GM23338 (cell line): Measurements from ENCODE around the gene OR5K3. TPM values are rescaled to one million over a fixed set of nuclear protein-coding genes. Genes with fewer than 3 reads are reported as not detected.

ENCODE experiments used
- ATAC-seq: fragments of 200-7000 bp; cut with Tn5 transposase; 3 replicates; pipeline ENCODE4 v1.9.1; 2020
- DNase-seq: peaks from one replicate; pipeline ENCODE4 v3.0.0-alpha.2; 2015; ENCODE audit warnings: low spot score
- H2AFZ ChIP-seq: fragments of 200-600 bp; sonication (generic); 2 replicates; pipeline ENCODE4 v1.8.0; 2016; ENCODE audit warnings: antibody characterized with exemption, mild to moderate bottlenecking, moderate library complexity
- H3F3A ChIP-seq: fragments of 200-600 bp; sonication (generic); replicated peaks from 2 replicates; pipeline ENCODE4 v1.8.0; 2017; ENCODE audit warnings: antibody characterized with exemption, mixed run types, low read depth
- H3K27ac ChIP-seq: fragments of 200-600 bp; sonication (generic); 2 replicates; pipeline ENCODE4 v1.6.1; 2016; ENCODE audit warnings: low read depth
- H3K27me3 ChIP-seq: fragments of 200-600 bp; sonication (generic); 2 replicates; pipeline ENCODE4 v1.8.0; 2016; ENCODE audit warnings: mild to moderate bottlenecking, mixed run types, moderate library complexity; ENCODE audit not compliant: insufficient read depth
- H3K36me3 ChIP-seq: fragments of 200-600 bp; sonication (generic); 2 replicates; pipeline ENCODE4 v1.8.0; 2016; ENCODE audit warnings: mild to moderate bottlenecking; ENCODE audit not compliant: insufficient read depth
- H3K4me1 ChIP-seq: fragments of 200-600 bp; sonication (generic); 2 replicates; pipeline ENCODE4 v1.8.0; 2016; ENCODE audit warnings: mild to moderate bottlenecking, moderate library complexity; ENCODE audit not compliant: insufficient read depth
- H3K4me2 ChIP-seq: fragments of 200-600 bp; sonication (generic); 2 replicates; pipeline ENCODE4 v1.7.1; 2017; ENCODE audit warnings: mixed run types
- H3K4me3 ChIP-seq: fragments of 200-600 bp; sonication (generic); 2 replicates; pipeline ENCODE4 v1.6.1; 2016; ENCODE audit warnings: mixed run types
- H3K79me2 ChIP-seq: fragments of 200-600 bp; sonication (generic); replicated peaks from 2 replicates; pipeline ENCODE4 v1.8.0; 2017; ENCODE audit warnings: mild to moderate bottlenecking; ENCODE audit not compliant: insufficient read depth
- H3K9me2 ChIP-seq: fragments of 200-600 bp; sonication (generic); 2 replicates; pipeline ENCODE4 v1.8.0; 2017; ENCODE audit not compliant: insufficient read depth
- H4K20me1 ChIP-seq: fragments of 200-600 bp; sonication (generic); replicated peaks from 2 replicates; pipeline ENCODE4 v1.8.0; 2017; ENCODE audit warnings: mild to moderate bottlenecking; ENCODE audit not compliant: insufficient read depth
- H3K27ac Mint-ChIP-seq: 2 replicates; pipeline ENCODE4 v1.8.0; 2020; ENCODE audit warnings: inconsistent platforms, mild to moderate bottlenecking, moderate library complexity, mixed read lengths
- H3K27me3 Mint-ChIP-seq: 3 replicates; pipeline ENCODE4 v1.8.0; 2022; ENCODE audit warnings: low read depth, mild to moderate bottlenecking, moderate library complexity, mixed read lengths, inconsistent platforms; ENCODE audit not compliant: insufficient read depth, poor library complexity
- H3K36me3 Mint-ChIP-seq: 3 replicates; pipeline ENCODE4 v1.8.0; 2021; ENCODE audit warnings: low read depth, mild to moderate bottlenecking, inconsistent platforms, moderate library complexity, mixed read lengths
- H3K4me1 Mint-ChIP-seq: 3 replicates; pipeline ENCODE4 v1.8.0; 2020; ENCODE audit warnings: mild to moderate bottlenecking, inconsistent platforms, mixed read lengths
- H3K4me3 Mint-ChIP-seq: 3 replicates; pipeline ENCODE4 v1.8.0; 2021; ENCODE audit warnings: moderate library complexity, mild to moderate bottlenecking, inconsistent platforms, mixed read lengths
- H3K9me3 Mint-ChIP-seq: 3 replicates; pipeline ENCODE4 v1.8.0; 2020; ENCODE audit warnings: moderate library complexity, mild to moderate bottlenecking, inconsistent platforms, mixed read lengths
- EZH2 ChIP-seq: fragments of 200-600 bp; sonication (generic); IDR thresholded peaks from one replicate; pipeline ENCODE4 v1.8.0; 2017; ENCODE audit warnings: antibody characterized with exemption, mild to moderate bottlenecking, low read depth; ENCODE audit not compliant: unreplicated experiment
- JUNB ChIP-seq: IDR thresholded peaks from one replicate; pipeline ENCODE4 v1.6.1; 2016; ENCODE audit warnings: antibody characterized with exemption; ENCODE audit not compliant: unreplicated experiment
- POLR2AphosphoS5 ChIP-seq: IDR thresholded peaks from 2 replicates; pipeline ENCODE4 v1.6.1; 2016; ENCODE audit warnings: antibody characterized with exemption, low read depth
- STAT1 ChIP-seq: IDR thresholded peaks from one replicate; pipeline ENCODE4 v1.6.1; 2016; ENCODE audit warnings: antibody characterized with exemption; ENCODE audit not compliant: unreplicated experiment
- ZNF114 ChIP-seq: fragments of 250-450 bp; sonication (Bioruptor Pico); IDR thresholded peaks from 2 replicates; pipeline ENCODE4 v1.5.0; 2020; ENCODE audit warnings: mild to moderate bottlenecking, moderate library complexity
- polyA plus RNA-seq: library from polyadenylated mRNA; unstranded; fragments of >200 nt; fragmentation: Nextera tagmentation; extraction: Ambion mirVana; gene quantifications from 2 replicates; pipeline ENCODE4 v1.2.1, GENCODE V29; 2016
- total RNA-seq: library from RNA; depleted of rRNA; stranded (reverse); fragments of >200 nt; shearing (Covaris generic); gene quantifications from 2 replicates; pipeline ENCODE4 v1.2.3, GENCODE V29; 2014
- TF ChIP-seq, protein P1 (sequence below): IDR thresholded peaks from one replicate; pipeline ENCODE4 v1.6.1; 2018; ENCODE audit warnings: antibody characterized with exemption; ENCODE audit not compliant: unreplicated experiment
- TF ChIP-seq, protein P2 (sequence below), 2 experiments: fragments of 200-600 bp in 1 of 2; sonication (generic) in 1 of 2; conservative IDR thresholded peaks; 2 replicates each; pipeline versions ENCODE4 v1.5.1 to v1.6.1; 2016 to 2017; ENCODE audit warnings: antibody characterized with exemption in 2 of 2, low read depth in 2 of 2, mild to moderate bottlenecking in 2 of 2, moderate library complexity in 1 of 2

OR5K3 gene
- total and polyA plus RNA-seq, 2 experiments from 2014 or later: not detected

DNA sequence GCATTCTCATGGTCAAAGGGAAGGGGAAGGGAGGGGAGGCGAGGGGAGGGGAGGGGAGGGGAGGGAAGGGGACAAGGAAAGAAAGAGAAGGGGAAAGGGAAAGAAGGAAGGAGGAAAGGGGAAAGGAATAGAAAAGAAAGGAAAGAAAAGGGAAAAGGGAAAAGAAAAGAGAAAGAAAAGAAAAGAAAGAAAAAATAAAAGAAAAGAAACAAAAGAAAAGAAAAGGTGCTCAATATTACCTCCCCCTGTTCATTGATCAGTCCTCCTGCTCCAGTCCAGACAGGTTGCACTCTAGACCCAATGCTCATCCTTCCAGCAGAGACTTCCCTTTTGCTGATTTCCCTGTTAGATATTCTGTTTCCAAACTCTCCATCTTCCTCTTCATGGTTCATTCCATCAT lies 18.0 kb upstream of the OR5K3 start (continued):
- TF ChIP-seq, protein P1, sequence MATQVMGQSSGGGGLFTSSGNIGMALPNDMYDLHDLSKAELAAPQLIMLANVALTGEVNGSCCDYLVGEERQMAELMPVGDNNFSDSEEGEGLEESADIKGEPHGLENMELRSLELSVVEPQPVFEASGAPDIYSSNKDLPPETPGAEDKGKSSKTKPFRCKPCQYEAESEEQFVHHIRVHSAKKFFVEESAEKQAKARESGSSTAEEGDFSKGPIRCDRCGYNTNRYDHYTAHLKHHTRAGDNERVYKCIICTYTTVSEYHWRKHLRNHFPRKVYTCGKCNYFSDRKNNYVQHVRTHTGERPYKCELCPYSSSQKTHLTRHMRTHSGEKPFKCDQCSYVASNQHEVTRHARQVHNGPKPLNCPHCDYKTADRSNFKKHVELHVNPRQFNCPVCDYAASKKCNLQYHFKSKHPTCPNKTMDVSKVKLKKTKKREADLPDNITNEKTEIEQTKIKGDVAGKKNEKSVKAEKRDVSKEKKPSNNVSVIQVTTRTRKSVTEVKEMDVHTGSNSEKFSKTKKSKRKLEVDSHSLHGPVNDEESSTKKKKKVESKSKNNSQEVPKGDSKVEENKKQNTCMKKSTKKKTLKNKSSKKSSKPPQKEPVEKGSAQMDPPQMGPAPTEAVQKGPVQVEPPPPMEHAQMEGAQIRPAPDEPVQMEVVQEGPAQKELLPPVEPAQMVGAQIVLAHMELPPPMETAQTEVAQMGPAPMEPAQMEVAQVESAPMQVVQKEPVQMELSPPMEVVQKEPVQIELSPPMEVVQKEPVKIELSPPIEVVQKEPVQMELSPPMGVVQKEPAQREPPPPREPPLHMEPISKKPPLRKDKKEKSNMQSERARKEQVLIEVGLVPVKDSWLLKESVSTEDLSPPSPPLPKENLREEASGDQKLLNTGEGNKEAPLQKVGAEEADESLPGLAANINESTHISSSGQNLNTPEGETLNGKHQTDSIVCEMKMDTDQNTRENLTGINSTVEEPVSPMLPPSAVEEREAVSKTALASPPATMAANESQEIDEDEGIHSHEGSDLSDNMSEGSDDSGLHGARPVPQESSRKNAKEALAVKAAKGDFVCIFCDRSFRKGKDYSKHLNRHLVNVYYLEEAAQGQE: no peak
- TF ChIP-seq STAT1: no peak
- no peak for TF ChIP-seq POLR2AphosphoS5
- no peak for TF ChIP-seq JUNB
- TF ChIP-seq, protein P2, sequence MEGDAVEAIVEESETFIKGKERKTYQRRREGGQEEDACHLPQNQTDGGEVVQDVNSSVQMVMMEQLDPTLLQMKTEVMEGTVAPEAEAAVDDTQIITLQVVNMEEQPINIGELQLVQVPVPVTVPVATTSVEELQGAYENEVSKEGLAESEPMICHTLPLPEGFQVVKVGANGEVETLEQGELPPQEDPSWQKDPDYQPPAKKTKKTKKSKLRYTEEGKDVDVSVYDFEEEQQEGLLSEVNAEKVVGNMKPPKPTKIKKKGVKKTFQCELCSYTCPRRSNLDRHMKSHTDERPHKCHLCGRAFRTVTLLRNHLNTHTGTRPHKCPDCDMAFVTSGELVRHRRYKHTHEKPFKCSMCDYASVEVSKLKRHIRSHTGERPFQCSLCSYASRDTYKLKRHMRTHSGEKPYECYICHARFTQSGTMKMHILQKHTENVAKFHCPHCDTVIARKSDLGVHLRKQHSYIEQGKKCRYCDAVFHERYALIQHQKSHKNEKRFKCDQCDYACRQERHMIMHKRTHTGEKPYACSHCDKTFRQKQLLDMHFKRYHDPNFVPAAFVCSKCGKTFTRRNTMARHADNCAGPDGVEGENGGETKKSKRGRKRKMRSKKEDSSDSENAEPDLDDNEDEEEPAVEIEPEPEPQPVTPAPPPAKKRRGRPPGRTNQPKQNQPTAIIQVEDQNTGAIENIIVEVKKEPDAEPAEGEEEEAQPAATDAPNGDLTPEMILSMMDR (conservative IDR thresholded peaks at IDR 0.05; ENCODE audit: low read depth in 2 of 2): no peak
- TF ChIP-seq ZNF114 (CRISPR knock-in tag): no peak

DNA sequence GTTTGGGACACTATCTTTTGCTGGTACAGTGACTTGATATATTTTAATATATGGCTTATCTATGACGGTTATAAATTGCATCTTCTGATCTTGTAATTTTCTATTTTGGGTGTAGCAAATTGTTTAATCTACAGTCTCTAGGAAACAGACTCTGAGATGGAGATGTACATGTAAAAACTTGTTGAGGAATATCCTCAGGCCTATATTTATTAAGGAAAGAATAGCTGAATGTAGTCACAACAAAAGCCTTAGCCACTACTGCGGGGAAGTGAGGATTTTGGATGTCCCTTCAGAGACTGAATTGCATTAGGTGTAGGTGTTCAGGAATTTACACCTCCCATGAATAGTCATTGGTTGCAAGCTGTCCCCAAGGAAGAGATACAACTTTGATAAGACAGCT lies 13.8 kb upstream of the OR5K3 start:
- no peak overlapping the region for H3K27ac Mint-ChIP-seq
- Histone ChIP-seq H3K36me3 (no peaks in the 10 kb centered on the region), H4K20me1 (no peaks in the 10 kb centered on the region), H3F3A (no peaks in the 10 kb centered on the region), H3K9me2 (no peaks in the 10 kb centered on the region; the same call in 1 of the 2 replicates), H3K27ac (no peak overlapping the region), H3K4me1 (no peaks in the 10 kb centered on the region), H3K4me2 (no peak overlapping the region), H3K4me3 (no peak overlapping the region), H3K79me2 (no peaks in the 10 kb centered on the region), H3K27me3 (no peaks in the 10 kb centered on the region), H2AFZ (no peak overlapping the region)
- H3K4me3 Mint-ChIP-seq: no peak overlapping the region
- H3K4me1 Mint-ChIP-seq: no peaks in the 10 kb centered on the region
- peaks cover 4% of the 10 kb centered on the region for H3K27me3 Mint-ChIP-seq
- ATAC-seq: no peak
- DNase-seq: no peak
- no peaks in the 10 kb centered on the region for H3K9me3 Mint-ChIP-seq
- H3K36me3 Mint-ChIP-seq: no peaks in the 10 kb centered on the region
- TF ChIP-seq EZH2: no peak
- TF ChIP-seq, protein P2 (conservative IDR thresholded peaks at IDR 0.05; ENCODE audit: low read depth in 2 of 2): no peak
